ENCODE results near the gene PTGDR2.

PTGDR2 gene

DNA sequence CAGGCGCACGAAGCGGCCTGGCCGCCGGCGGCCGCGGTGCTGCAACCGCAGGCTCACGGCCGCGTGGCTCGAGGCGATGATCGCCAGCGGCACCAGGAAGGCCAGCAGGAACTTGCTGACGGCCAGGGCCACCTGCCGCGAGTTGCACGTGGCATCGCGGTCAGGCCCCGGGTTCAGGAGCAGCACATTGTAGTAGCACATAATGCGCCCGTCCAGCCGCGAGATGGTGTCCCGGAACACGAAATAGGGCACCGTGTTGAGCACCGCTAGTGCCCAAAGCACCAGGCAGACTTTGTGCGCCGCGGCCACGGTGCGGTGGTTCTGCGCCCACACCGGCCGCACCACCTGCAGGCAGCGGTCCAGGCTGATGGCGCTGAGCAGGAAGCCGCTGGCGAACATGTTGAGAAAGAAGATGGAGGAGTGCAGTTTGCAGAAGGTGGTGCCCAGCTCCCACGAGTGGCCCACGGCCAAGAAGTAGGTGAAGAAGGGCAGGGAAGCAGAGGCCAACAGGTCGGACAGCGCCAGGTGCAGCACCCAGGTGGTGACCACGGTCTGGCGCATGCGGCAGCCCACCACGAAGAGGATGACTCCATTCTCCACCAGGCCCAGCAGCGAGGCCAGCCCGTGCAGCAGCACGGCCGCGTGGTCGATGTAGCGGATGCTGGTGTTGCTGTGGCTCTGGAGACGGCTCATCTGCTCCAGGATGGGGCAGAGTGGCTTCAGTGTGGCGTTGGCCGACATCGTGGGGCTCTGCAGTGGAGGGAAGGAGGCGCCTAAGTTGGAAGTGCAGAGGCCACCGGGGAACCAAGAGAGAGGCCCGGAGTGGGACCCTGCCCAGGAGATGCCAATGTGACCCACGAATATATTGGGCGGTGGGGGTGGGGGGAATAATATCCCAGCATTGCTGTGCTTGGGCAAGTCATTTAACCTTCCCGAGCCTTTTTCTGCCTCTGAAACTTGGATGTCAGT is 2.5 kb downstream of the PTGDR2 start:
- peaks cover 43% of the 10 kb centered on the region for H3K27me3 ChIP-seq (ENCODE audit: insufficient read depth, low read length)
- H3K27ac ChIP-seq (ENCODE audit: low read length), result no peak overlapping the region
- H3K36me3 ChIP-seq (ENCODE audit: insufficient read depth, low read depth, low read length), result peaks cover 37% of the 10 kb centered on the region
- H3K9me3 ChIP-seq (ENCODE audit: insufficient read depth, low read depth, low read length), result no peaks in the 10 kb centered on the region
- H3K4me1 ChIP-seq (ENCODE audit: insufficient read depth, low read length), result peaks cover 6% of the 10 kb centered on the region
- H3K4me3 ChIP-seq (ENCODE audit: low read length), result no peak overlapping the region
- H3K9ac ChIP-seq (ENCODE audit: low read depth, low read length), result no peak overlapping the region

- H3K27me3 ChIP-seq (ENCODE audit: insufficient read depth, low read length), result peaks cover 43% of the 10 kb centered on the region
- peak overlapping the region; percentile 41; the same call in 1 of the 2 replicates for H3K4me3 ChIP-seq (ENCODE audit: low read length)
- peaks cover 6% of the 10 kb centered on the region for H3K4me1 ChIP-seq (ENCODE audit: insufficient read depth, low read length)
These were observed 3.4 kb downstream of the PTGDR2 start for GRCh38 chr11:60852117-60852981.

GRCh38 chr11:60851327-60852104 is 4.2 kb downstream of the PTGDR2 start:
- Histone ChIP-seq H3K9me3 (ENCODE audit: insufficient read depth, low read depth, low read length) (no peaks in the 10 kb centered on the region), H3K27me3 (ENCODE audit: insufficient read depth, low read length) (peaks cover 43% of the 10 kb centered on the region), H3K4me1 (ENCODE audit: insufficient read depth, low read length) (peaks cover 6% of the 10 kb centered on the region), H3K4me3 (ENCODE audit: low read length) (peak overlapping the region; percentile 41; the same call in 1 of the 2 replicates), H3K9ac (ENCODE audit: low read depth, low read length) (no peak overlapping the region), H3K27ac (ENCODE audit: low read length) (no peak overlapping the region), H3K36me3 (ENCODE audit: insufficient read depth, low read depth, low read length) (peaks cover 48% of the 10 kb centered on the region)

More at GRCh38 chr11:60852117-60852981, 3.4 kb downstream of the PTGDR2 start:
- H3K9me3 ChIP-seq (ENCODE audit: insufficient read depth, low read depth, low read length), result no peaks in the 10 kb centered on the region
- H3K27ac ChIP-seq (ENCODE audit: low read length), result no peak overlapping the region
- peaks cover 46% of the 10 kb centered on the region for H3K36me3 ChIP-seq (ENCODE audit: insufficient read depth, low read depth, low read length)
- no peak overlapping the region for H3K9ac ChIP-seq (ENCODE audit: low read depth, low read length)

GRCh38 chr11:60849641-60850520 is 5.9 kb downstream of the PTGDR2 start:
- no peak overlapping the region for H3K4me3 ChIP-seq (ENCODE audit: low read length)
- peaks cover 6% of the 10 kb centered on the region for H3K4me1 ChIP-seq (ENCODE audit: insufficient read depth, low read length)
- peaks cover 56% of the 10 kb centered on the region for H3K36me3 ChIP-seq (ENCODE audit: insufficient read depth, low read depth, low read length)
- H3K9ac ChIP-seq (ENCODE audit: low read depth, low read length), result no peak overlapping the region
- no peak overlapping the region for H3K27ac ChIP-seq (ENCODE audit: low read length)
- H3K9me3 ChIP-seq (ENCODE audit: insufficient read depth, low read depth, low read length), result no peaks in the 10 kb centered on the region
- peaks cover 35% of the 10 kb centered on the region for H3K27me3 ChIP-seq (ENCODE audit: insufficient read depth, low read length)

GRCh38 chr11:60848714-60849151 is 7.0 kb downstream of the PTGDR2 start:
- no peak overlapping the region for H3K9ac ChIP-seq (ENCODE audit: low read depth, low read length)
- H3K4me1 ChIP-seq (ENCODE audit: insufficient read depth, low read length), result peaks cover 8% of the 10 kb centered on the region
- peaks cover 62% of the 10 kb centered on the region for H3K36me3 ChIP-seq (ENCODE audit: insufficient read depth, low read depth, low read length)
- no peaks in the 10 kb centered on the region for H3K9me3 ChIP-seq (ENCODE audit: insufficient read depth, low read depth, low read length)
- H3K27ac ChIP-seq (ENCODE audit: low read length), result no peak overlapping the region
- peaks cover 23% of the 10 kb centered on the region for H3K27me3 ChIP-seq (ENCODE audit: insufficient read depth, low read length)
- H3K4me3 ChIP-seq (ENCODE audit: low read length), result no peak overlapping the region

DNA sequence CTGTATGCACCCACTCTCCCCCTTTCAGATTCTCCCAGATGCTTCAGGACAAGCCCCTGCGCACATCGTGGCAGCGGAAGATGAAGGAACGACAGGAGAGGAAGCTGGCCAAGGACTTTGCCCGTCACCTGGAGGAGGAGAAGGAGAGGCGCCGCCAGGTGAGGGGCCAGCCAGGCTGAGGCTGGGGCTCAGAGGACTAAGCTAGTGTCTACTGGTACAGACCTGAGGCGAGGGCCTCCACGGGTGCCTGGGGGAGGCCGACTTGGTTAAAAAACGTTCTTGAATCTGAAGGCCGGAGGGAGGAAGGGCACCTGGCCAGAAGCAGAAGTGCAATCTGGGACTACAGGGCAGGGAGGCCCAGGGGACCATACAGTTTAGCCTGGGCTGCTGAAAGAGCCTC is 7.9 kb downstream of the PTGDR2 start:
- peaks cover 15% of the 10 kb centered on the region for H3K27me3 ChIP-seq (ENCODE audit: insufficient read depth, low read length)
- no peak overlapping the region for H3K27ac ChIP-seq (ENCODE audit: low read length)
- H3K4me1 ChIP-seq (ENCODE audit: insufficient read depth, low read length), result peaks cover 14% of the 10 kb centered on the region
- H3K9ac ChIP-seq (ENCODE audit: low read depth, low read length), result no peak overlapping the region
- peaks cover 62% of the 10 kb centered on the region for H3K36me3 ChIP-seq (ENCODE audit: insufficient read depth, low read depth, low read length)
- H3K9me3 ChIP-seq (ENCODE audit: insufficient read depth, low read depth, low read length), result no peaks in the 10 kb centered on the region
- H3K4me3 ChIP-seq (ENCODE audit: low read length), result no peak overlapping the region

- Histone ChIP-seq H3K4me3 (ENCODE audit: low read length) (no peak overlapping the region), H3K27ac (ENCODE audit: low read length) (no peak overlapping the region), H3K4me1 (ENCODE audit: insufficient read depth, low read length) (peaks cover 14% of the 10 kb centered on the region), H3K36me3 (ENCODE audit: insufficient read depth, low read depth, low read length) (peaks cover 62% of the 10 kb centered on the region), H3K9me3 (ENCODE audit: insufficient read depth, low read depth, low read length) (no peaks in the 10 kb centered on the region), H3K27me3 (ENCODE audit: insufficient read depth, low read length) (peaks cover 11% of the 10 kb centered on the region; the same call in 1 of the 2 replicates), H3K9ac (ENCODE audit: low read depth, low read length) (no peak overlapping the region)
These were observed 8.5 kb downstream of the PTGDR2 start for GRCh38 chr11:60847281-60847680.

DNA sequence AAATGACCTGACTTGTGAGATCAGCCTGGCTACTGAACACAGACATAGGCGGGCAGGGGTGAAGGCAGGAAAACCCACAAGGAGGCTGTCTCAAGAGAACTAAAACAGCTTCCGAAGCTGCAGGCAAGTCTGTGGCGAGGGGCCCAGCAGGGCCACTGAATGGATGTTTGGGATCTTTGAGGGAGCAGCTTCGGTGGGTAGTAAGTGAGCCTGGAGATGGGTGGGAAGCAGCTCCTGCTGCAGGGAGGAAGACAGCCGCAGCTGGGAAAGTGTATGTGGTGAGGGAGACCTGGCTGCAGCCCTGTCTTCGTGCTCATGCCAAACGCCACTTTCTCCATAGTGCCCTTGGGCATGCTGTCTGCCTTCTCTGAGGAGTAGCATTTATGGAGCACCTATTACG is 10.4 kb downstream of the PTGDR2 start:
- Histone ChIP-seq H3K9me3 (ENCODE audit: insufficient read depth, low read depth, low read length) (no peaks in the 10 kb centered on the region), H3K36me3 (ENCODE audit: insufficient read depth, low read depth, low read length) (peaks cover 46% of the 10 kb centered on the region), H3K9ac (ENCODE audit: low read depth, low read length) (0 out of 2 replicates have a peak overlapping the region, but pooled peaks have one; percentile 8), H3K4me1 (ENCODE audit: insufficient read depth, low read length) (peaks cover 14% of the 10 kb centered on the region), H3K27me3 (ENCODE audit: insufficient read depth, low read length) (no peaks in the 10 kb centered on the region), H3K27ac (ENCODE audit: low read length) (no peak overlapping the region), H3K4me3 (ENCODE audit: low read length) (peak overlapping the region; percentile 97; the same call in 1 of the 2 replicates)

DNA sequence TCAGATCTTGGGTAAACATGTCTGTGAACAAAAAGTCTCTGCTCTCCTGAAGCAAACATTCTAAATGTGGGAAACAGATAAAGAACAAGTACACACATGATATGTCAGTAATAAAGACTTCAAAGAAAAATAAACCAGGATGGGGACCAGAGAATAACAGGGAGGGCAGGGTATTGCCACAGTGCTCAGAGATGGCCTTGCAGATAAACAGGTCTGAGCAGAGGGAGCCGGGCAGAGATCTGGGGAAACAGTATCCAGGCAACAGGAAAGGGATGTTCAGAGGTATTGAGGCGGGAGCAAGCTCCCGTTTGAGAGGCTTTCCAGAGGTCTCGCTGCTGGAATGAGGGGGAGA is 10.9 kb downstream of the PTGDR2 start:
- no peak overlapping the region for H3K27ac ChIP-seq (ENCODE audit: low read length)
- H3K9me3 ChIP-seq (ENCODE audit: insufficient read depth, low read depth, low read length), result no peaks in the 10 kb centered on the region
- H3K36me3 ChIP-seq (ENCODE audit: insufficient read depth, low read depth, low read length), result peaks cover 41% of the 10 kb centered on the region
- H3K4me3 ChIP-seq (ENCODE audit: low read length), result peak overlapping the region; percentile 97
- H3K27me3 ChIP-seq (ENCODE audit: insufficient read depth, low read length), result no peaks in the 10 kb centered on the region
- peaks cover 14% of the 10 kb centered on the region for H3K4me1 ChIP-seq (ENCODE audit: insufficient read depth, low read length)
- H3K9ac ChIP-seq (ENCODE audit: low read depth, low read length), result 0 out of 2 replicates have a peak overlapping the region, but pooled peaks have one; percentile 8

- Histone ChIP-seq H3K36me3 (ENCODE audit: insufficient read depth, low read depth, low read length) (peaks cover 35% of the 10 kb centered on the region), H3K27me3 (ENCODE audit: insufficient read depth, low read length) (no peaks in the 10 kb centered on the region), H3K9me3 (ENCODE audit: insufficient read depth, low read depth, low read length) (no peaks in the 10 kb centered on the region), H3K27ac (ENCODE audit: low read length) (no peak overlapping the region), H3K4me3 (ENCODE audit: low read length) (peak overlapping the region; percentile 97), H3K9ac (ENCODE audit: low read depth, low read length) (peak overlapping the region; percentile 88), H3K4me1 (ENCODE audit: insufficient read depth, low read length) (peaks cover 14% of the 10 kb centered on the region)
These were observed 11.5 kb downstream of the PTGDR2 start for GRCh38 chr11:60844045-60844869.

Data from iPS-20b (cell line).